ENCODE results near the gene AMFR. TPM values are rescaled to one million over a fixed set of nuclear protein-coding genes. Genes with fewer than 3 reads are reported as not detected.

The AMFR gene
- total RNA-seq, 1 experiment from 2014 or later, result 89.4 TPM

GRCh38 chr16:56327929-56328258 is 97.5 kb downstream of the AMFR start:
- ChIA-PET POLR2A (ENCODE audit: unreplicated experiment) (interaction anchor here (0.7 kb wide), 1 partner anchor 346 kb away, joined by 6 read pairs; no protein-coding TSS in a partner anchor), CTCF (no interaction called here)
- H3K4me3 ChIP-seq, result no peak overlapping the region
- H2AFZ ChIP-seq, result no peak overlapping the region
- H3K79me2 ChIP-seq (ENCODE audit: low read depth), result no peaks in the 10 kb centered on the region
- H4K20me1 ChIP-seq (ENCODE audit: insufficient read depth), result no peaks in the 10 kb centered on the region
- TF ChIP-seq CTCF (conservative IDR thresholded peaks at IDR 0.05) (no peak), EZH2 (IDR thresholded peaks at IDR 0.05; ENCODE audit: low read depth) (no peak)
- no peak for DNase-seq
- H3K36me3 ChIP-seq (ENCODE audit: low read depth), result no peaks in the 10 kb centered on the region
- H3K4me2 ChIP-seq, result no peak overlapping the region
- no peaks in the 10 kb centered on the region for H3K27me3 ChIP-seq (ENCODE audit: insufficient read depth, low read depth)
- intact Hi-C loops (cut with micrococcal nuclease; ENCODE audit: unreplicated experiment), result loop anchor here (10.0 kb wide), 1 partner anchor 377 kb away; no protein-coding TSS in a partner anchor
- H3K9me2 ChIP-seq (ENCODE audit: insufficient read depth), result no peaks in the 10 kb centered on the region
- BruUV-seq (replicated peaks), result no TSS peak
- H3F3A ChIP-seq (ENCODE audit: insufficient read depth, low read depth), result peaks cover 58% of the 10 kb centered on the region
- H3K4me1 ChIP-seq (replicated peaks; ENCODE audit: insufficient read depth), result peaks cover 80% of the 10 kb centered on the region
- no peaks in the 10 kb centered on the region for H3K9me3 ChIP-seq (ENCODE audit: insufficient read depth, low read depth)
- no peak overlapping the region for H3K27ac ChIP-seq

- no peak for DNase-seq
- ChIA-PET CTCF (no interaction called here), POLR2A (ENCODE audit: unreplicated experiment) (interaction anchor here (0.7 kb wide), 1 partner anchor 347 kb away, joined by 6 read pairs; no protein-coding TSS in a partner anchor)
- Histone ChIP-seq H3K4me3 (no peak overlapping the region), H3K27me3 (ENCODE audit: insufficient read depth, low read depth) (no peaks in the 10 kb centered on the region), H2AFZ (no peak overlapping the region), H3K9me2 (ENCODE audit: insufficient read depth) (no peaks in the 10 kb centered on the region), H3K36me3 (ENCODE audit: low read depth) (no peaks in the 10 kb centered on the region), H3K4me1 (replicated peaks; ENCODE audit: insufficient read depth) (peaks cover 76% of the 10 kb centered on the region), H3F3A (ENCODE audit: insufficient read depth, low read depth) (peaks cover 52% of the 10 kb centered on the region), H3K27ac (no peak overlapping the region), H3K9me3 (ENCODE audit: insufficient read depth, low read depth) (no peaks in the 10 kb centered on the region), H3K4me2 (no peak overlapping the region), H4K20me1 (ENCODE audit: insufficient read depth) (no peaks in the 10 kb centered on the region), H3K79me2 (ENCODE audit: low read depth) (no peaks in the 10 kb centered on the region)
- intact Hi-C loops (cut with micrococcal nuclease; ENCODE audit: unreplicated experiment), result loop anchor here (10.0 kb wide), 1 partner anchor 378 kb away; no protein-coding TSS in a partner anchor
- BruUV-seq (replicated peaks), result no TSS peak
- TF ChIP-seq EZH2 (IDR thresholded peaks at IDR 0.05; ENCODE audit: low read depth) (no peak), CTCF (conservative IDR thresholded peaks at IDR 0.05) (no peak)
These were observed 98.0 kb downstream of the AMFR start for GRCh38 chr16:56327071-56327928.

- H3K9me3 ChIP-seq (ENCODE audit: insufficient read depth, low read depth), result no peaks in the 10 kb centered on the region
- TF ChIP-seq EZH2 (IDR thresholded peaks at IDR 0.05; ENCODE audit: low read depth), result no peak
- H3K27me3 ChIP-seq (ENCODE audit: insufficient read depth, low read depth), result no peaks in the 10 kb centered on the region
- peaks cover 39% of the 10 kb centered on the region for H3F3A ChIP-seq (ENCODE audit: insufficient read depth, low read depth)
- peaks cover 63% of the 10 kb centered on the region for H3K4me1 ChIP-seq (replicated peaks; ENCODE audit: insufficient read depth)
- no peak overlapping the region for H3K4me2 ChIP-seq
- H3K79me2 ChIP-seq (ENCODE audit: low read depth), result no peaks in the 10 kb centered on the region
- intact Hi-C loops (cut with micrococcal nuclease; ENCODE audit: unreplicated experiment), result loop anchor here (2.0 to 10.0 kb wide), 3 partner anchors 31 to 379 kb away; partner anchors contain the start of gene AMFR
- no peaks in the 10 kb centered on the region for H4K20me1 ChIP-seq (ENCODE audit: insufficient read depth)
- peak overlapping the region; percentile 94; the same call in 1 of the 2 replicates for H3K27ac ChIP-seq
- DNase-seq, result no peak
- BruUV-seq (replicated peaks), result no TSS peak
- H3K4me3 ChIP-seq, result no peak overlapping the region
- POLR2A ChIA-PET (ENCODE audit: unreplicated experiment), result no interaction called here
- no peaks in the 10 kb centered on the region for H3K9me2 ChIP-seq (ENCODE audit: insufficient read depth)
- H2AFZ ChIP-seq, result no peak overlapping the region
- CTCF ChIA-PET, result interaction anchor here (0.6 kb wide), 2 partner anchors 27 to 33 kb away, joined by 3 read pairs; no protein-coding TSS in a partner anchor
- H3K36me3 ChIP-seq (ENCODE audit: low read depth), result no peaks in the 10 kb centered on the region
These were observed 99.4 kb downstream of the AMFR start for GRCh38 chr16:56325956-56326355.
